Measurements from ENCODE around the gene LRRFIP2.

Gene LRRFIP2

GRCh38 chr3:37130448-37130847 lies 43.9 kb downstream of the LRRFIP2 start:
- TF ChIP-seq, protein P1, sequence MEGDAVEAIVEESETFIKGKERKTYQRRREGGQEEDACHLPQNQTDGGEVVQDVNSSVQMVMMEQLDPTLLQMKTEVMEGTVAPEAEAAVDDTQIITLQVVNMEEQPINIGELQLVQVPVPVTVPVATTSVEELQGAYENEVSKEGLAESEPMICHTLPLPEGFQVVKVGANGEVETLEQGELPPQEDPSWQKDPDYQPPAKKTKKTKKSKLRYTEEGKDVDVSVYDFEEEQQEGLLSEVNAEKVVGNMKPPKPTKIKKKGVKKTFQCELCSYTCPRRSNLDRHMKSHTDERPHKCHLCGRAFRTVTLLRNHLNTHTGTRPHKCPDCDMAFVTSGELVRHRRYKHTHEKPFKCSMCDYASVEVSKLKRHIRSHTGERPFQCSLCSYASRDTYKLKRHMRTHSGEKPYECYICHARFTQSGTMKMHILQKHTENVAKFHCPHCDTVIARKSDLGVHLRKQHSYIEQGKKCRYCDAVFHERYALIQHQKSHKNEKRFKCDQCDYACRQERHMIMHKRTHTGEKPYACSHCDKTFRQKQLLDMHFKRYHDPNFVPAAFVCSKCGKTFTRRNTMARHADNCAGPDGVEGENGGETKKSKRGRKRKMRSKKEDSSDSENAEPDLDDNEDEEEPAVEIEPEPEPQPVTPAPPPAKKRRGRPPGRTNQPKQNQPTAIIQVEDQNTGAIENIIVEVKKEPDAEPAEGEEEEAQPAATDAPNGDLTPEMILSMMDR (conservative IDR thresholded peaks at IDR 0.05; ENCODE audit: low read depth, low read length) = no peak
- Histone ChIP-seq H3K9ac (no peak overlapping the region), H3K36me3 (ENCODE audit: insufficient read depth) (no peaks in the 10 kb centered on the region), H4K20me1 (ENCODE audit: insufficient read depth) (no peaks in the 10 kb centered on the region), H3K4me1 (ENCODE audit: low read depth, poor library complexity, severe bottlenecking) (no peaks in the 10 kb centered on the region), H3K4me2 (no peak overlapping the region), H3K27me3 (ENCODE audit: insufficient read depth, low read depth) (no peaks in the 10 kb centered on the region), H3K79me2 (ENCODE audit: insufficient read depth, low read depth) (0 out of 2 replicates have a peak, but pooled peaks cover 5% of the 10 kb centered on the region), H2AFZ (ENCODE audit: low read depth) (no peak overlapping the region), H3K4me3 (IDR thresholded peaks at IDR 0.05; ENCODE audit: insufficient read depth, low read depth, low read length) (no peak overlapping the region), H3K27ac (no peak overlapping the region)

GRCh38 chr3:37129871-37130270 lies 44.5 kb downstream of the LRRFIP2 start:
- TF ChIP-seq, protein P1 (conservative IDR thresholded peaks at IDR 0.05; ENCODE audit: low read depth, low read length) = no peak
- Histone ChIP-seq H3K27me3 (ENCODE audit: insufficient read depth, low read depth) (no peaks in the 10 kb centered on the region), H3K4me1 (ENCODE audit: low read depth, poor library complexity, severe bottlenecking) (no peaks in the 10 kb centered on the region), H3K27ac (no peak overlapping the region), H4K20me1 (ENCODE audit: insufficient read depth) (no peaks in the 10 kb centered on the region), H3K79me2 (ENCODE audit: insufficient read depth, low read depth) (0 out of 2 replicates have a peak, but pooled peaks cover 5% of the 10 kb centered on the region), H3K4me3 (IDR thresholded peaks at IDR 0.05; ENCODE audit: insufficient read depth, low read depth, low read length) (no peak overlapping the region), H3K9ac (no peak overlapping the region), H2AFZ (ENCODE audit: low read depth) (no peak overlapping the region), H3K4me2 (no peak overlapping the region), H3K36me3 (ENCODE audit: insufficient read depth) (no peaks in the 10 kb centered on the region)

DNA sequence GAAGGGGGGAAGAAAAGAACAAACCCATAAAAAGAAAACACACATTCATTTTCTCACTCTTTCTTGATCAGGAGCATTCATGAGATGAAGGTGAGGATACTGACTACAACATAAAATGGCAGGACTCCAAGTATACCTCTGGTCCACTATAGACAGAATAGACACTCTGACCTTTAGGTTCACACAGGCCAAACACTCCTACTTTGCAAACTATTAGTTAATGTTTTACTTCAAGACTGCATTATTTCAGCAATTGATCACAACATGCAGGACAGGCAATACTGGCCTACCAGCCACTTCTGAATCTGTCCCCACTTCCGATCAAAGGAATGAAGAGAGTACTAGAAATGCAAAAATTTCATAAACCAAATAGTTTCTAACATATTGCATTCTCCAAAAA lies 47.0 kb downstream of the LRRFIP2 start:
- TF ChIP-seq, protein P1 (conservative IDR thresholded peaks at IDR 0.05; ENCODE audit: low read depth, low read length) = no peak
- Histone ChIP-seq H3K36me3 (ENCODE audit: insufficient read depth) (no peaks in the 10 kb centered on the region), H2AFZ (ENCODE audit: low read depth) (no peak overlapping the region), H3K4me1 (ENCODE audit: low read depth, poor library complexity, severe bottlenecking) (no peaks in the 10 kb centered on the region), H3K79me2 (ENCODE audit: insufficient read depth, low read depth) (no peaks in the 10 kb centered on the region), H3K4me3 (IDR thresholded peaks at IDR 0.05; ENCODE audit: insufficient read depth, low read depth, low read length) (no peak overlapping the region), H3K9ac (no peak overlapping the region), H4K20me1 (ENCODE audit: insufficient read depth) (no peaks in the 10 kb centered on the region), H3K27ac (no peak overlapping the region), H3K4me2 (no peak overlapping the region), H3K27me3 (ENCODE audit: insufficient read depth, low read depth) (no peaks in the 10 kb centered on the region)

GRCh38 chr3:37126856-37127255 lies 47.5 kb downstream of the LRRFIP2 start:
- Histone ChIP-seq H3K4me2 (no peak overlapping the region), H3K27me3 (ENCODE audit: insufficient read depth, low read depth) (no peaks in the 10 kb centered on the region), H2AFZ (ENCODE audit: low read depth) (no peak overlapping the region), H3K9ac (no peak overlapping the region), H3K79me2 (ENCODE audit: insufficient read depth, low read depth) (no peaks in the 10 kb centered on the region), H3K27ac (no peak overlapping the region), H4K20me1 (ENCODE audit: insufficient read depth) (no peaks in the 10 kb centered on the region), H3K4me1 (ENCODE audit: low read depth, poor library complexity, severe bottlenecking) (no peaks in the 10 kb centered on the region), H3K4me3 (IDR thresholded peaks at IDR 0.05; ENCODE audit: insufficient read depth, low read depth, low read length) (no peak overlapping the region), H3K36me3 (ENCODE audit: insufficient read depth) (no peaks in the 10 kb centered on the region)
- TF ChIP-seq, protein P1 (conservative IDR thresholded peaks at IDR 0.05; ENCODE audit: low read depth, low read length) = no peak

Measured in KMS-11 (cell line).